GM12873 (cell line): Measurements from ENCODE around the gene TMX1.
A peak's percentile ranks its signal among the peaks of the same experiment; 100 is the strongest.

Experiments
- CTCF ChIP-seq: IDR thresholded peaks from 2 replicates; pipeline ENCODE4 v1.5.1; 2012; ENCODE audit warnings: low read depth, mild to moderate bottlenecking, moderate library complexity, low read length, control low read depth; ENCODE audit not compliant: insufficient read depth; ENCODE audit errors: missing control alignments

TMX1 gene

GRCh38 chr14:51283402-51284085 lies 43.5 kb downstream of the TMX1 start:
- peak; percentile 69 for TF ChIP-seq CTCF

GRCh38 chr14:51284241-51284640 lies 44.2 kb downstream of the TMX1 start:
- no peak for TF ChIP-seq CTCF

DNA sequence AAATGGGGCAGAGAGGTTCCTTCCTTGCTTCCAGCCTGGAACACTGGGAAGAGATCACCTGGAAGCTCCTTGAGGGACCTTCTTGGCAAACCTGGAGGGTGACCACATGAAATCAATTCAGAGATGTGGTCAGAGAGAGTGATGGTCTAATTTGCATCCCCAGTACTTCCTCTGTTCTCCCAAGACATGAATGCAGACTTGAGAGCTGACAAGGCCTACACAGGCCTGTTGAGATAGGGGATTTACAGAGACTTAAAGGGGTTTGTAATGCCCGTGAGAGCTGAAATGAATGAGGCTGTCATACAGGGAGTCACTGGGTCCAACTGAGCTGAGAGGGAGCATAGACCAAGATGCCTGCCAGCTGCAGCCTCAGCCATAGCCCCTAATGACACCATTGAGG lies 45.1 kb downstream of the TMX1 start:
- TF ChIP-seq CTCF = no peak

- TF ChIP-seq CTCF = no peak
Observed at GRCh38 chr14:51289169-51289568, 49.1 kb downstream of the TMX1 start.

DNA sequence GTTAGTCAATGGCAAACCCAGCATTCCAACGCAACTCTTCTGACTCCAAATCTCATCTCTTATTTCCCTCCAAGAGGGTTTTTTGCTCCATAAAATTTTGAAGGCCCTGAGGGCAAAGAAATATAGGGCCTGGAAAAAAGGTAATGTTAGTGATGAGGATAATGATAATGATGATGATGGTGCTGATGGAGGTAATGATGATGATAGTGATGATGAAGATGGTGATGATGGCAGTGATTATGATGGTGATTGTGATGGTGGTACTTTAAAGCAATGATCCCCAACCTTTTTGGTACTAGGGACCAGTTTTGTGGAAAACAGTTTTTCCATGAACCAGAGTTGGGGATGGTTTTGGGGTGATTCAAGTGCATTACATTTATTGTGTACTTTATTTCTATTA lies 50.1 kb downstream of the TMX1 start:
- no peak for TF ChIP-seq CTCF

DNA sequence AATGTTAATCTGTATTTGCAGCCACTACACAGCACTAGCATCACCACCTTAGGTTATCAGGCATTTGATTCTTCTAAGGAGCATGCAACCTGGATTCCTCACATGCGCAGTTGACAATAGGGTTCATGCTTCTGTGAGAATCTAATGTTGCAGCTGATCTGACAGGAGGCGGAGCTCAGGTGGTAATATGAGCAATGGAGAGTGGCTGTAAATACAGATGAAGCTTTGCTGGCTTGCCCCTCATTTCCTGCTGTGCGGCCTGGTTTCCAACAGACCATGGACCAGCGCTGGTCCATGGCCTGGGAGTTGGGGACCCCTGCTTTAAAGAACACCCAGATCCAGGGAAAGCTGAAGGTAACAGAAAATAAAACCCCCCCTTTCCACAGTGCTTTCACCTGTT lies 51.0 kb downstream of the TMX1 start:
- no peak for TF ChIP-seq CTCF

DNA sequence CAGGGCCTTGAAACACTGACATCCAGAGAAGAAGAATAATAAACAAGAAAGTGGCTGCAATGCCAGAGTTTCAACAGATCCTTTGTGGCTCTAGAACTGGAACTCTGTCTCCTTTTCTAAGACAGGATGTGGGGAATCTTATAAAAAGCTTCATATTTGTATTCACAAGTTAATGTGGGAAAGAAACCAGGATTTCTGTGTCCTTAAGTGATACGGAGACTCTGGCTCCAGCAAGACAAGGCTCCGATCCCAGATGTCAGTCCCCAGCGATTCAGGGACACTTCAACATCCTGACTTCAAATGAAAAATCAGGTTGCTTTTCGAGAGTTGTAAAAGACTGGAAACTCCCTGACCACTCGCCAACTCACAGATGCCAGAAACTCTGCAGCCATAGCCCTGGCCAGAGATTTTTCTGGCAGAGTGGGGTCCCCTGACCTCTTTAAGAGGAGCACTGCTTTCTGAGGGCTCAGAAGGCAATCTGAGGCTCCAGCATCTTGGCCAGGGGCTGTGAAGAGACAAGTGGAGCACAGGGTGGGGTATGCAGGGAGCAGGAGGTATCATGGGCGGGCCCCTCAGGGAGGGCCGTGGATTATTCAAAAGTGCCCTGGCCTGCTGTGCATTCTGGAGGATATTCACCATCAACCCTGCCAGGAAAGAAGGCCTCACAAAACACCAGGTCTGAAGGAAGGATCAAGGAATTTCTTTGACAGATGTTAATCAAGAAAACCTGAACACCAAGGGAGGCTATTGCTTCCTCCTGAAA lies 53.3 kb downstream of the TMX1 start:
- TF ChIP-seq CTCF = no peak
